NB4 (cell line): Measurements from ENCODE around the gene SLC35G1.

ENCODE experiments used
- DNase-seq: peaks from one replicate; pipeline ENCODE4 v3.0.0; 2010; ENCODE audit warnings: low read depth
- H3K4me3 ChIP-seq: one replicate; pipeline ENCODE4 v1.5.1; 2011; ENCODE audit warnings: mild to moderate bottlenecking, low read depth, low read length, moderate library complexity
- MYC ChIP-seq: IDR thresholded peaks from 2 replicates; pipeline ENCODE4 v1.6.1; 2011; ENCODE audit warnings: low read depth, low read length
- POLR2A ChIP-seq: IDR thresholded peaks from 2 replicates; pipeline ENCODE4 v1.6.1; 2011; ENCODE audit warnings: mild to moderate bottlenecking; ENCODE audit not compliant: insufficient read length; ENCODE audit errors: extremely low read depth
- TF ChIP-seq, protein P1 (sequence below): IDR thresholded peaks from one replicate; pipeline ENCODE4 v1.5.1; 2012; ENCODE audit warnings: low read depth, low read length
- TF ChIP-seq, protein P2 (sequence below): IDR thresholded peaks from 2 replicates; pipeline ENCODE4 v1.6.1; 2011; ENCODE audit warnings: low read depth, low read length

The SLC35G1 gene, protein sequence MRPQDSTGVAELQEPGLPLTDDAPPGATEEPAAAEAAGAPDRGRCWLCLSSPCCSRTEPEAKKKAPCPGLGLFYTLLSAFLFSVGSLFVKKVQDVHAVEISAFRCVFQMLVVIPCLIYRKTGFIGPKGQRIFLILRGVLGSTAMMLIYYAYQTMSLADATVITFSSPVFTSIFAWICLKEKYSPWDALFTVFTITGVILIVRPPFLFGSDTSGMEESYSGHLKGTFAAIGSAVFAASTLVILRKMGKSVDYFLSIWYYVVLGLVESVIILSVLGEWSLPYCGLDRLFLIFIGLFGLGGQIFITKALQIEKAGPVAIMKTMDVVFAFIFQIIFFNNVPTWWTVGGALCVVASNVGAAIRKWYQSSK

DNA sequence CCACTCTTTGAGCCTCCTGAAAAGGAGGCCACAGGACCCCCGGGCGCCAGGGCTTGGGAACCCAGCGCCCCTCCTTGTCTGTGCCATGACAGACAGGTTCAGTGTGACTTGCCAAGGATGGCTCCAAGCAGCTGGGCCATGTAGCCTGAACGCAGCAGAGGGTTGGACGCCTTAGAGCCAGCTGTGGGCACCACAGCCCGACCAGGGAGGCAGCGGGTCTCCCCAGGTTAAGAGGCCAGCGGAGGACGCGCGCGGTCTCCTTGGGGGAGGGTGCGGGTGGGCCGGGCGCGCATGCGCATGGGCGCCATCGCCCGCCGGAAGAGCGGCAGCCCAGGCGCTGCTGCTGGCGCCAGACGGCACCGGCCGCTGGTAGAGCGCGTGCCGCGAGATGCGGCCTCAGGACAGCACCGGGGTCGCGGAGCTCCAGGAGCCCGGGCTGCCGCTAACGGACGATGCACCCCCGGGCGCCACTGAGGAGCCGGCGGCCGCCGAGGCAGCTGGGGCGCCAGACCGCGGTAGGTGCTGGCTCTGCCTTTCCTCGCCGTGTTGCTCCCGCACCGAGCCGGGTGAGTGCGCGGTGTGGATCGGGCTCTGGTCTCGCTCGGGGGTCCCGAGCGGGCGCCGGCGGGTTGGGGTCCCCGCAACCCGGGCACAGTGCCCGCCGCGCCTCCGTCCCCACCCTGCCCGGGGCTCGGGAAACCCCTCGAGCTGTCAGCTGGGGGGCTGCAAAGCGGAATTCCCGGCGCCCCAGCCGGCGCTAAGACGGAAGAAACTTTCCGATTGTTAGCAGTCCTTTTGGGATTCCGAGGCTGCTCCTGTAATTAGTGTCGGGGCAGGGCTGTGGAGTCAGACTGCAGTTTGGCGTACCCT is at the start of gene SLC35G1:
Gene SLC35G1, plus strand, starts transcription at position 333 of the 870 bp plus-strand sequence. Its CDS starts 56 bp downstream, at position 389.
- DNase-seq = peak; percentile 76
- H3K4me3 ChIP-seq = peak within 1 kb of the TSS; percentile 63
- TF ChIP-seq, protein P1, sequence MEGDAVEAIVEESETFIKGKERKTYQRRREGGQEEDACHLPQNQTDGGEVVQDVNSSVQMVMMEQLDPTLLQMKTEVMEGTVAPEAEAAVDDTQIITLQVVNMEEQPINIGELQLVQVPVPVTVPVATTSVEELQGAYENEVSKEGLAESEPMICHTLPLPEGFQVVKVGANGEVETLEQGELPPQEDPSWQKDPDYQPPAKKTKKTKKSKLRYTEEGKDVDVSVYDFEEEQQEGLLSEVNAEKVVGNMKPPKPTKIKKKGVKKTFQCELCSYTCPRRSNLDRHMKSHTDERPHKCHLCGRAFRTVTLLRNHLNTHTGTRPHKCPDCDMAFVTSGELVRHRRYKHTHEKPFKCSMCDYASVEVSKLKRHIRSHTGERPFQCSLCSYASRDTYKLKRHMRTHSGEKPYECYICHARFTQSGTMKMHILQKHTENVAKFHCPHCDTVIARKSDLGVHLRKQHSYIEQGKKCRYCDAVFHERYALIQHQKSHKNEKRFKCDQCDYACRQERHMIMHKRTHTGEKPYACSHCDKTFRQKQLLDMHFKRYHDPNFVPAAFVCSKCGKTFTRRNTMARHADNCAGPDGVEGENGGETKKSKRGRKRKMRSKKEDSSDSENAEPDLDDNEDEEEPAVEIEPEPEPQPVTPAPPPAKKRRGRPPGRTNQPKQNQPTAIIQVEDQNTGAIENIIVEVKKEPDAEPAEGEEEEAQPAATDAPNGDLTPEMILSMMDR = no peak
- TF ChIP-seq MYC = no peak; the same call in 1 of the 2 replicates
- TF ChIP-seq POLR2A = peak; percentile 85
- TF ChIP-seq, protein P2, sequence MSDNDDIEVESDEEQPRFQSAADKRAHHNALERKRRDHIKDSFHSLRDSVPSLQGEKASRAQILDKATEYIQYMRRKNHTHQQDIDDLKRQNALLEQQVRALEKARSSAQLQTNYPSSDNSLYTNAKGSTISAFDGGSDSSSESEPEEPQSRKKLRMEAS = peak; percentile 73

DNA sequence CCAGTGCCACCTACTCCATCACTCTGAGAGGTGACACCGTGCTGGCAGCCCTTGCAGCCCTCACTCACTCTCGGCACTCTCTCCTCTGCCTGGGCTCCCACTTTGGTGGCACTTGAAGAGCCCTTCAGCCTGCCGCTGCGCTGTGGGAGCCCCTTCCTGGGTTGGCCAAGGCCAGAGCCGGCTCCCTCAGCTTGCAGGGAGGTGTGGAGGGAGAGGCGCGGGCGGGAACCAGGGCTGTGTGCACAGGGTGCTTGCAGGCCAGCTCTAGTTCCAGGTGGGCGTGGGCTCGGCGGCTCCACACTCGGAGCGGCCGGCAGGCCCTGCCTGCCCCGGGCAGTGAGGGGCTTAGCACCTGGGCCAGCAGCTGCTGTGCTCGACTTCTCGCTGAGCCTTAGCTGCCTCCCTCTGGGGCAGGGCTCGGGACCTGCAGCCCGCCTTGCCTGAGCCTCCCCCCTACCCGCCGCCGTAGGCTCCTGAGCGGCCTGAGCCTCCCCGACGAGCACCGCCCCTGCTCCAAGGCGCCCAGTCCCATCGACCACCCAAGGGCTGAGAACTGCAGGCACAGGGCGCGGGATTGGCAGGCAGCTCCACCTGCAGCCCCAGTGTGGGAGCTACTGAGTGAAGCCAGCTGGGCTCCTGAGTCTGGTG is 48.7 kb upstream of the SLC35G1 start:
- H3K4me3 ChIP-seq = no peak overlapping the region
- TF ChIP-seq, protein P1 = no peak
- TF ChIP-seq, protein P2 = no peak
- TF ChIP-seq POLR2A (no peak), MYC (no peak)

DNA sequence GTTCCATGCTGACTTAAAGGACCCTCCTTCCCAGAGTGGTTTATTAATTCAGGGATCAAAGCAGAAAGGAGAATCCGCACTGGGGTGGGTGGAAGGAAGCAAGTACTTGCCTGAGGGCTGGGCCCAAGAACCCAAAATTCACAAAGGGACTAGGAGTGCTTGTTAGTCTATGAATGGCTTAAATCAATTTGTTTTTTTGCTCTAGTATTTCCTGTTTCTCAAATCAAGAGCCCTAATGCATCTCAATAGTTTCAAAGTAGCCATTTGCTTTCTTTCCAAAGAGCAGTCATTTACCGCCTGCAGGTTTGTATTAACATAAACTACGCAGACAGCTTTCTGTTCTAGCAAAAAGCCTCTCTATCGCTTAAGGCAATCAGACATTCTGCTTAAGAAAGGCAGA is 44.2 kb upstream of the SLC35G1 start:
- H3K4me3 ChIP-seq = no peak overlapping the region
- no peak for DNase-seq
- TF ChIP-seq, protein P1 = no peak
- TF ChIP-seq MYC = no peak
- TF ChIP-seq, protein P2 = no peak
- TF ChIP-seq POLR2A = no peak

More for the DNA sequence above, 48.7 kb upstream of the SLC35G1 start:
- no peak for DNase-seq

DNA sequence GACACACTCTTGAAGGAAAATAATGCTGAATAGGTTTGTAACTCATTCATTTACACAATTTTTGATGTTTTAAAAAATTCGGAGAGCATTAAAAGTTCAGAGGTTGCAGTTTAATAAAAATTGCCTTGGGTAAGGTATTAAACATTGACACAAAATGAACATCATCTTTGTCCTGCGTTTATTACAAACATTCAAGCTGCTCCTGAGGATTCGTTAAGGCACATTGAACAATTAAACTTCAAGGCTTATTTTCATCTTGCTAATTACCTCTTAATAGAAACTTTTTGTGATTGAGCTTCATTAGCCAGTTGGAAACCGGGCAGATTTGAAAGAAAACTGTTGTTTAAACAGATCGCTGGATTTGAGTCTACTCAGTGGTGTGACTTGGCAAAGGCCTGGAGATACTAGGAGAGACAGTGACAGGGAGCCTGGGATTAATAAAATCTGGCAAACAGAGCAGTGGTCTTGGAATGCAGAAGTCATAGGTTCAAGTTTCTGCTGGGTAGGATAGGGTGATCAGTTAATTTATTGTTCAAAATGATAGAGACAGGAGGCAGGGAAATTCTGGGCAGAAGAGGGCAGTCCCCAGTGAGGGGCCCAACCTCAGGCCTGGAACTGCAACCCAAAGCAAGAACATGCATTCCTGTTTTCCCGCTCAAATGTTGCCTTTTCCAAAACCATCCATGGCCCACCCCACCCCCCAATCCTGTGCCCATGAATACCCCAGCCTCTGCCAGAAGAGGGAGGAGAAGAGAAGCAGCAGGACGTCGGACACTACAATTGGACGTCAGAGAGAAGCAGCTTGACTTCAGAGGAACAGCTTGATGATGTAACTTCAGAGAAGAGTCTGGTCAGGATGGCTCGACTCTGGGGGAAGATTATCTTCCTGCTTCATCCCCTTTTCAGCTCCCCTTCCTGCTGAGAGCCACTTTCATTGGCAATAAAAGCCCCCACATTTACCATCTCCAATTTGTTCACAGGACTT is 43.5 kb upstream of the SLC35G1 start:
- TF ChIP-seq, protein P1 = no peak
- TF ChIP-seq, protein P2 = no peak
- no peak for TF ChIP-seq MYC
- no peak for TF ChIP-seq POLR2A
- DNase-seq = no peak
- H3K4me3 ChIP-seq = no peak overlapping the region

DNA sequence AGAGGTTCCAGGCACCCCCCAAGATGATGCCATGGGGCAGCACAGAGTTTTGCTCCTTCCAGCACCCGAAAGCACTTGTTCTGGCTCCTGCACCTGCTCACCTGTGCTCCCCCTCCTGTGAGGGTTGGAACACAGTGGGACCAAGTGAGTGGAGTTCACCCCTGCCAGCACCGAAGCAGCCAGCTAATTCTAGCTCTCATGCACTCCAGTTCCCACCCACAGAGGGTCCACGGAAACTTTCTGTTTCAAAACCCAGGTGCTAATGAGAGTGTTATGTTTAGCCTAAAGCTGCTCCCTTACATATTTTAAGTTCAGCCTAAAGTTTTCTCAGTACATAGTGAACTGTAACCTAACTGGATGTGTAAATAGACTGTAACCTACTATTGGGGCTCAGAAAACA is 42.6 kb upstream of the SLC35G1 start:
- DNase-seq = no peak
- H3K4me3 ChIP-seq = no peak overlapping the region
- TF ChIP-seq MYC (no peak), POLR2A (no peak)
- TF ChIP-seq, protein P1 = no peak
- TF ChIP-seq, protein P2 = no peak
